GM21737 (cell line): ENCODE measurements around the gene GBX1.

Source experiments
- ATAC-seq: cut with Tn5 transposase; IDR thresholded peaks from one replicate; pipeline ENCODE4 v1.9.1; 2021; ENCODE audit warnings: mild to moderate bottlenecking, moderate library complexity; ENCODE audit not compliant: unreplicated experiment

The GBX1 gene

GRCh38 chr7:151174246-151175046 lies 7.0 kb upstream of the GBX1 start:
- no peak for ATAC-seq

- no peak for ATAC-seq
Observed at GRCh38 chr7:151173386-151174245, 6.1 kb upstream of the GBX1 start.

GRCh38 chr7:151172273-151173141 lies 5.0 kb upstream of the GBX1 start:
- ATAC-seq, result peak; percentile 76

GRCh38 chr7:151168787-151169162 lies 1.3 kb upstream of the GBX1 start:
- no peak for ATAC-seq

- ATAC-seq, result no peak
Observed at GRCh38 chr7:151168003-151168786, 701 bp upstream of the GBX1 start.

GRCh38 chr7:151166629-151167196 lies 781 bp downstream of the GBX1 start:
- no peak for ATAC-seq

- ATAC-seq, result no peak
Observed at GRCh38 chr7:151161757-151162156, 5.7 kb downstream of the GBX1 start.

- no peak for ATAC-seq
Observed at GRCh38 chr7:151157645-151158329, 9.7 kb downstream of the GBX1 start.

GRCh38 chr7:151152643-151153513 lies 14.6 kb downstream of the GBX1 start:
- ATAC-seq, result no peak

- no peak for ATAC-seq
Observed at GRCh38 chr7:151150388-151150787, 17.1 kb downstream of the GBX1 start.

- ATAC-seq, result no peak
Observed at GRCh38 chr7:151148319-151149259, 18.9 kb downstream of the GBX1 start.

- ATAC-seq, result no peak
Observed at GRCh38 chr7:151146761-151147160, 20.7 kb downstream of the GBX1 start.

GRCh38 chr7:151144387-151144786 lies 23.1 kb downstream of the GBX1 start:
- no peak for ATAC-seq

- no peak for ATAC-seq
Observed at GRCh38 chr7:151143261-151144015, 24.1 kb downstream of the GBX1 start.

- ATAC-seq, result no peak
Observed at GRCh38 chr7:151142686-151143040, 24.8 kb downstream of the GBX1 start.

GRCh38 chr7:151141855-151142685 lies 25.4 kb downstream of the GBX1 start:
- ATAC-seq, result no peak
